ENCODE results near the gene NLGN3. TPM values are rescaled to one million over a fixed set of nuclear protein-coding genes. Genes with fewer than 3 reads are reported as not detected.

Gene NLGN3
- polyA plus RNA-seq, 2 of the 4 experiments (the other 2 are of a cell fraction): 0.84 to 1.00 TPM

GRCh38 chrX:71107245-71107644, 37.4 kb upstream of the NLGN3 start:
- ATAC-seq: no peak
- DNase-seq (ENCODE audit: low read depth in 1 of 2, low spot score in 1 of 2): no peak
- TF ChIP-seq MYC (IDR thresholded peaks at IDR 0.05; ENCODE audit: borderline replicate concordance, low read length): no peak
- Histone ChIP-seq H3K9me3 (no peaks in the 10 kb centered on the region), H3K4me2 (no peak overlapping the region), H3K4me1 (no peaks in the 10 kb centered on the region), H3K4me3 (no peak overlapping the region), H3K27ac (no peak overlapping the region)
- ChIA-PET POLR2A (no interaction called here), CTCF (interaction anchor here (2.8 kb wide), 1 partner anchor 22 kb away, joined by 9 read pairs; no protein-coding TSS in a partner anchor)
- 90% methylated on average over 4 of the region's 4 CpGs for WGBS (ENCODE audit: missing lambda C conversion rate)
- no peak for FAIRE-seq

GRCh38 chrX:71107762-71108360, 36.8 kb upstream of the NLGN3 start:
- Histone ChIP-seq H3K4me1 (no peaks in the 10 kb centered on the region), H3K4me2 (no peak overlapping the region), H3K9me3 (no peaks in the 10 kb centered on the region), H3K4me3 (no peak overlapping the region), H3K27ac (no peak overlapping the region)
- ChIA-PET POLR2A (no interaction called here), CTCF (no interaction called here)
- ATAC-seq (no peak), FAIRE-seq (no peak), DNase-seq (ENCODE audit: low read depth in 1 of 2, low spot score in 1 of 2) (no peak)
- TF ChIP-seq CBX8 (IDR thresholded peaks at IDR 0.05) (no peak), EP300 (IDR thresholded peaks at IDR 0.05) (no peak), SMC3 (IDR thresholded peaks at IDR 0.05) (no peak), BCL3 (IDR thresholded peaks at IDR 0.05) (no peak), TFCP2L1 (CRISPR knock-in tag; IDR thresholded peaks at IDR 0.05) (no peak), ZNF302 (CRISPR knock-in tag; IDR thresholded peaks at IDR 0.05) (no peak), HOXA7 (CRISPR knock-in tag; IDR thresholded peaks at IDR 0.05) (no peak), POLR2AphosphoS2 (conservative IDR thresholded peaks at IDR 0.05; ENCODE audit: low read length) (no peak), TP53 (CRISPR knock-in tag; IDR thresholded peaks at IDR 0.05) (no peak), MAFK (IDR thresholded peaks at IDR 0.05; ENCODE audit: partially characterized antibody) (no peak), NPAS2 (CRISPR knock-in tag; IDR thresholded peaks at IDR 0.05; ENCODE audit: borderline replicate concordance) (no peak), ZSCAN20 (CRISPR knock-in tag; IDR thresholded peaks at IDR 0.05) (no peak), MAX (IDR thresholded peaks at IDR 0.05) (no peak), ATOH8 (CRISPR knock-in tag; IDR thresholded peaks at IDR 0.05; ENCODE audit: low read depth) (no peak), ESRRA (IDR thresholded peaks at IDR 0.05; ENCODE audit: borderline replicate concordance, low read length) (no peak), ZC3H11A (IDR thresholded peaks at IDR 0.05) (no peak), E2F6 (IDR thresholded peaks at IDR 0.05; ENCODE audit: borderline replicate concordance, low read depth) (no peak), MYC (IDR thresholded peaks at IDR 0.05; ENCODE audit: borderline replicate concordance, low read length) (no peak), KDM1A (IDR thresholded peaks at IDR 0.05; ENCODE audit: low read depth) (no peak)
- 78% methylated on average over 9 of the region's 9 CpGs for WGBS (ENCODE audit: missing lambda C conversion rate)

GRCh38 chrX:71109051-71109450, 35.6 kb upstream of the NLGN3 start:
- ChIA-PET POLR2A (no interaction called here), CTCF (no interaction called here)
- no peak overlapping the region for H3K4me3 ChIP-seq
- ATAC-seq: no peak
- no peak overlapping the region for H3K27ac ChIP-seq
- DNase-seq (ENCODE audit: low read depth in 1 of 2, low spot score in 1 of 2): no peak
- FAIRE-seq: no peak
- H3K4me1 ChIP-seq: no peaks in the 10 kb centered on the region
- WGBS (ENCODE audit: missing lambda C conversion rate): 82% methylated on average over 6 of the region's 6 CpGs
- TF ChIP-seq CHD4 (IDR thresholded peaks at IDR 0.05; ENCODE audit: borderline replicate concordance): no peak
- no peak for TF ChIP-seq ZSCAN20 (CRISPR knock-in tag; IDR thresholded peaks at IDR 0.05)
- TF ChIP-seq EP300 (IDR thresholded peaks at IDR 0.05): no peak
- no peak for TF ChIP-seq NPAS2 (CRISPR knock-in tag; IDR thresholded peaks at IDR 0.05; ENCODE audit: borderline replicate concordance)
- TF ChIP-seq JUNB (IDR thresholded peaks at IDR 0.05): no peak
- TF ChIP-seq ATOH8 (CRISPR knock-in tag; IDR thresholded peaks at IDR 0.05; ENCODE audit: low read depth): no peak
- TF ChIP-seq SREBF2 (IDR thresholded peaks at IDR 0.05): no peak
- no peak for TF ChIP-seq HEYL (CRISPR knock-in tag; IDR thresholded peaks at IDR 0.05)
- TF ChIP-seq HMGXB4 (CRISPR knock-in tag; IDR thresholded peaks at IDR 0.05; ENCODE audit: borderline replicate concordance): no peak
- TF ChIP-seq EHMT2 (IDR thresholded peaks at IDR 0.05; ENCODE audit: low read depth): no peak
- TF ChIP-seq FOXS1 (CRISPR knock-in tag; IDR thresholded peaks at IDR 0.05): no peak
- TF ChIP-seq JUN (IDR thresholded peaks at IDR 0.05): no peak
- TF ChIP-seq KDM5A (IDR thresholded peaks at IDR 0.05): no peak
- no peak for TF ChIP-seq KDM1A (IDR thresholded peaks at IDR 0.05; ENCODE audit: low read depth)
- no peak for TF ChIP-seq HOXB13 (CRISPR knock-in tag; IDR thresholded peaks at IDR 0.05; ENCODE audit: low read depth)
- no peak for TF ChIP-seq CBX2 (IDR thresholded peaks at IDR 0.05; ENCODE audit: borderline replicate concordance, low read depth)
- no peak overlapping the region for H3K4me2 ChIP-seq
- no peaks in the 10 kb centered on the region for H3K9me3 ChIP-seq
